ES-I3 (cell line): ENCODE measurements around the gene TRPM2.

Experiments
- H3K36me3 ChIP-seq: 2 replicates; pipeline ENCODE4 v1.6.1; 2013; ENCODE audit warnings: mild to moderate bottlenecking, low read length, control low read depth, moderate library complexity; ENCODE audit not compliant: insufficient read depth
- H3K4me1 ChIP-seq: 2 replicates; pipeline ENCODE4 v1.6.1; 2013; ENCODE audit warnings: mild to moderate bottlenecking, control low read depth, low read length; ENCODE audit not compliant: insufficient read depth
- H3K9ac ChIP-seq: 2 replicates; pipeline ENCODE4 v1.6.1; 2013; ENCODE audit warnings: low read depth, mild to moderate bottlenecking, low read length, moderate library complexity
- H3K9me3 ChIP-seq: 2 replicates; pipeline ENCODE4 v1.6.1; 2013; ENCODE audit warnings: mild to moderate bottlenecking, low read length, moderate library complexity; ENCODE audit not compliant: control insufficient read depth, insufficient read depth

Gene TRPM2

GRCh38 chr21:44427241-44428120 is 74.1 kb downstream of the TRPM2 start:
- H3K4me1 ChIP-seq, result no peaks in the 10 kb centered on the region
- H3K9me3 ChIP-seq, result no peaks in the 10 kb centered on the region
- H3K36me3 ChIP-seq, result no peaks in the 10 kb centered on the region
- H3K9ac ChIP-seq, result no peak overlapping the region

GRCh38 chr21:44428281-44428960 is 75.0 kb downstream of the TRPM2 start:
- Histone ChIP-seq H3K4me1 (no peaks in the 10 kb centered on the region), H3K9ac (no peak overlapping the region), H3K36me3 (no peaks in the 10 kb centered on the region), H3K9me3 (no peaks in the 10 kb centered on the region)

DNA sequence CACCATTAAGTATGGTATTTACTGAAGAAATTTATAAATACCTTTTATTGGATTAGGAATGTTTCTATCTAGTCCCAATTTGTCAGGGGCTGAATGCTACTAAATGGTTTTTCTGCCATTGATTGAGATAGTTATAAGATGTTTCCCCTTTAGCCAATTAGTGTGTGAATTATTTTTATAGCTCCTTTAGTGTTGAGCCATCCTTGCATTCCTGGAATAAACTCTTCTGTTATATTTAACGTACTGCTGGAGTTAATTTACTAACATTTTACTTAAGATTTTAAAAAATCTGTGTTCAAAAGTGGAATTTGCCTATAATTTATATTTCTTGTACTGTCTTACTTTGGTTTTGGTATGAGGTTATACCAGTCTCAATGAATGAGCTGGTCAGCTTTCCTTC is 76.5 kb downstream of the TRPM2 start:
- Histone ChIP-seq H3K9me3 (no peaks in the 10 kb centered on the region), H3K36me3 (no peaks in the 10 kb centered on the region), H3K4me1 (no peaks in the 10 kb centered on the region), H3K9ac (no peak overlapping the region)

GRCh38 chr21:44431300-44431699 is 77.9 kb downstream of the TRPM2 start:
- no peaks in the 10 kb centered on the region for H3K9me3 ChIP-seq
- no peaks in the 10 kb centered on the region for H3K36me3 ChIP-seq
- H3K9ac ChIP-seq, result no peak overlapping the region
- no peaks in the 10 kb centered on the region for H3K4me1 ChIP-seq

DNA sequence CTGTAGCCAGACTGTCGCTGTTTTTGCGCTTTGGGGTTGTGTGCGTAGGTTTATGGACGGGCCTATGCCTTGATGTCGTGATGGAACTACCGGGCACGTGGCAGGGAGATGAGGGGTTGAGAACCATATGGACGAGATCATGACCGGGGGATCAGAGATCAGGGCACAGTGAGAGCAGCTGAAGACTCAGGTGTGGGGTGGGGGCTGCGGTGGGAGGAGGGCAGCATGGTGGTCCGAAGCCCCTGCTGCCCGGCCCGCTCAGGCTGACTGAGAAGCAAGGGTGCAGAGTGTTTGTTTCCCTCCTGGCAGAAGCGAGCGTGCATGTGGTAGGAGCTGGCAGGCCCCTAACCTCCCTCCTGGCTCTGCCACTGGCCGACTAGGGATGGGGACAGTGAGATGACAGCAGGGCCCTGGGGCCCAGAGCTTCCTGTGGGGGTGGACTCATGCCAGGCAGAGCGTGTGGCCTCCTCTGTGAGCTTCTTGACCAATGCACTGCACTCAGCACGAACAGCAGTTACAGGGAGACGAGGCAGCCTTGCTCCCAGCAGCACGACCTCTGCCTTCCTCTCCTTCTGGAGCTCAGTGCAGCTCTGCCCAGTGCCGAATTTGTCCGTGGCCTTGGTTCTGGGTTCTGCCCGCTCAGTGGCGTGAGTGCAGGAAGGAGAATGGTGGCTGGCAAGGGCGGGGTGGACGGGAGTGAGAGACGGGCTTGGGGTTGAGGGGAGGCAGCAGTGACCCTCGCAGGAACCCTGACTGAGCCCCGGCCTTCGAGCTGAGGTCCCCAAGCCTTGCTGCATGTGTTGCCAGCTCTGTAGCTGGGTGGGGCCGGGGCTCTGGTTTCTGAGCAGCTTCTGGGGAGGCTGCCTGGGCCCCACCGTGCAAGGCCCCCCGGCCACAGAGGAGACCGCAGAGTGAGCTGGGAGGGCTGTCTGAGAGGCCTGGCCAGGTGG is 79.7 kb downstream of the TRPM2 start:
- Histone ChIP-seq H3K36me3 (no peaks in the 10 kb centered on the region), H3K9ac (no peak overlapping the region), H3K4me1 (no peaks in the 10 kb centered on the region), H3K9me3 (no peaks in the 10 kb centered on the region)

- H3K4me1 ChIP-seq, result no peaks in the 10 kb centered on the region
- no peak overlapping the region for H3K9ac ChIP-seq
- no peaks in the 10 kb centered on the region for H3K36me3 ChIP-seq
- no peaks in the 10 kb centered on the region for H3K9me3 ChIP-seq
Observed at GRCh38 chr21:44433791-44434567, 80.6 kb downstream of the TRPM2 start.

GRCh38 chr21:44434568-44434925 is 81.1 kb downstream of the TRPM2 start:
- Histone ChIP-seq H3K36me3 (no peaks in the 10 kb centered on the region), H3K9ac (no peak overlapping the region), H3K4me1 (no peaks in the 10 kb centered on the region), H3K9me3 (no peaks in the 10 kb centered on the region)

- H3K4me1 ChIP-seq, result no peaks in the 10 kb centered on the region
- no peak overlapping the region for H3K9ac ChIP-seq
- H3K36me3 ChIP-seq, result no peaks in the 10 kb centered on the region
- no peaks in the 10 kb centered on the region for H3K9me3 ChIP-seq
Observed at GRCh38 chr21:44434936-44435635, 81.7 kb downstream of the TRPM2 start.

GRCh38 chr21:44436111-44436611 is 82.7 kb downstream of the TRPM2 start:
- no peaks in the 10 kb centered on the region for H3K36me3 ChIP-seq
- no peak overlapping the region for H3K9ac ChIP-seq
- no peaks in the 10 kb centered on the region for H3K4me1 ChIP-seq
- no peaks in the 10 kb centered on the region for H3K9me3 ChIP-seq

GRCh38 chr21:44436958-44437357 is 83.5 kb downstream of the TRPM2 start:
- Histone ChIP-seq H3K36me3 (no peaks in the 10 kb centered on the region), H3K4me1 (no peaks in the 10 kb centered on the region), H3K9me3 (no peaks in the 10 kb centered on the region), H3K9ac (no peak overlapping the region)

GRCh38 chr21:44437371-44437695 is 83.9 kb downstream of the TRPM2 start:
- H3K9ac ChIP-seq, result no peak overlapping the region
- no peaks in the 10 kb centered on the region for H3K9me3 ChIP-seq
- no peaks in the 10 kb centered on the region for H3K4me1 ChIP-seq
- no peaks in the 10 kb centered on the region for H3K36me3 ChIP-seq

DNA sequence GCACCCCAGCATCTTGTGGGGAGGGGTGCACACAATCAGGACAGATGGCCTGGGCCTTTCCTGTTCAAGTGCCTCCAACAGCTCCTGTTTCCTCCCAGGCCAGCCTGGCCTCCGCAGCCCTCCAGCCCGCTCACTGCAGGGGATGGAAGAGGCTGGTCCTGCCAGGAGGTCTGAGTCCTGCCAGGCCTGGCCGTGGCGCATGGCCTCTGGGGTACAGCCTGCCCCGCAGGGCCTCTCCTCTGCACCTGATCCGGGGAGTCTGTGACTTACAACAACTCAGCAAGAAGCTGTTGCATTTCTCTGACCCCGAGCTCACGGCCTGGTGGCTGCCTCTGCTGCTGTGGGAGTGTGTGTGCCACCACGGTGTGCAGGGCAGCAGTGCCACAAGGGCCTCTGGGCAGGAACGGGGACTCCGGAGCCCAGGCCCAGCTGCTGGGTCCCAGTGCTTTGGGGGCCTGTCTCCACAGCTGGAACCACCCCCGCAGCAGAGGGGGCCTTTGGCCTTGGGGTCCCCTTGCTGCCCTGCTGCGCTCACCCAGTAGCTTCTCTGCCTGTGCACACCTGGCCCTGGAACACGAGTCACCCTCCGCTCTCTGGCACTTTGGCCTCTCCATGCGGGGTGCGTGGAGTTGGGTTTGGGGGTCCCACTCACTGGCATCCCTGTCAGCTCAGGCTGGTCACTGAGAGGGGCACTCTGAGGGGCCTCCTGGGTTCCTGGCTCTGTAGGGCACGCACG is 84.4 kb downstream of the TRPM2 start:
- Histone ChIP-seq H3K4me1 (no peaks in the 10 kb centered on the region), H3K9ac (no peak overlapping the region), H3K36me3 (no peaks in the 10 kb centered on the region), H3K9me3 (no peaks in the 10 kb centered on the region)
